ENCODE measurements around the gene PABPC1L. TPM values are rescaled to one million over a fixed set of nuclear protein-coding genes. Genes with fewer than 3 reads are reported as not detected.

PABPC1L gene
- total and polyA plus RNA-seq, 2 of the 13 experiments (the other 11 are each of a cell fraction or from before 2014, with no cell fraction given), result 30.8 to 252 TPM

DNA sequence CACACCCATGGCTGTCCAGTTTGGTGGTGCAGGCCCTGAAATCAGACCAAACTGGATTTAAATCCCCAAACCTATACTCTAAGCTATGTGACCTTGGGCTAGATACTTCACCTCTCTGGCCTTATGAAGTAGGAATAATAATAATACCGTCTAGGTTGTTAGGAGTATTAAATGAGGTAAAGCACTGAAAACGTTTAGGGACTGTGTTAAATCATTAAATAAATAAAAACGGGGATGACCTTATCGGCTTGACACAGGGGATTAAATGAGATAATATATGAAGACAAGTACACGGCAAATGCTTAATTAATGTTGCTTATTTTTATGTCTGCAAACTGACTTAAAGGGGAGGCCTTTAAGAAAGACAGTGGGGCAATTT, 55.8 kb downstream of the PABPC1L start:
- TSS peak; percentile 98 for BruUV-seq (replicated peaks)
- peak overlapping the region; percentile 81 for H3K27ac ChIP-seq (ENCODE audit: extremely low read length, insufficient read depth, low read length)
- H4K20me1 ChIP-seq (ENCODE audit: insufficient read depth, low read length), result no peaks in the 10 kb centered on the region
- POLR2A ChIA-PET, result interaction anchor here (0.7 to 2.4 kb wide), 3 partner anchors 18 to 80 kb away, joined by 3 to 8 read pairs (median 5); partner anchors contain the start of genes PABPC1L and YWHAB
- no peaks in the 10 kb centered on the region for H3K36me3 ChIP-seq (replicated peaks in 1 of 2; ENCODE audit: control insufficient read depth in 1 of 2, insufficient read depth in 2 of 2, low read length in 2 of 2)
- intact Hi-C loops (cut with micrococcal nuclease; ENCODE audit: unreplicated experiment), result loop anchor here (2.0 kb wide), 2 partner anchors 55 to 81 kb away; partner anchors contain the start of genes PABPC1L and YWHAB
- H3K79me2 ChIP-seq (ENCODE audit: insufficient read depth, low read length), result peaks cover 40% of the 10 kb centered on the region
- WGBS (ENCODE audit: low lambda C conversion rate), result 6% methylated on average over 5 of the region's 5 CpGs
- H3K4me1 ChIP-seq (ENCODE audit: insufficient read depth, low read length), result peaks cover 69% of the 10 kb centered on the region
- DNase-seq (ENCODE audit: low spot score), result no peak
- peak overlapping the region; percentile 16 for H2AFZ ChIP-seq (ENCODE audit: low read length)
- no peak for ATAC-seq
- in situ Hi-C loops (cut with HindIII; ENCODE audit: extremely low pct_ligation_motif_present, low pct_unique_long_range_greater_than_20kb), result no loop called here
- CTCF ChIA-PET (ENCODE audit: low intra/inter-chr PET ratio, low total read pairs), result interaction anchor here (1.3 kb wide), 1 partner anchor 24 kb away, joined by 3 read pairs; no protein-coding TSS in a partner anchor
- H3K9me3 ChIP-seq (ENCODE audit: low read length), result no peaks in the 10 kb centered on the region
- H3K9ac ChIP-seq (ENCODE audit: insufficient read depth, low read depth, low read length), result peak overlapping the region; percentile 83
- peak overlapping the region; percentile 98 for H3K4me2 ChIP-seq (ENCODE audit: low read depth, low read length)
- H3K27me3 ChIP-seq (ENCODE audit: control insufficient read depth in 1 of 2, insufficient read depth in 2 of 2, low read length in 2 of 2), result peaks cover 0 to 4% of the 10 kb centered on the region in 2 experiments; a peak in 1 of 5 replicates
- no peak for FAIRE-seq
- peak overlapping the region; percentile 83 to 100 (median 87) for H3K4me3 ChIP-seq (replicated peaks in 1 of 3; ENCODE audit: insufficient read depth in 1 of 3, low read depth in 2 of 3, low read length in 3 of 3)
- TF ChIP-seq CHD4 (IDR thresholded peaks at IDR 0.05; ENCODE audit: borderline replicate concordance, low read length) (peak; percentile 91), REPIN1 (CRISPR knock-in tag; IDR thresholded peaks at IDR 0.05; ENCODE audit: borderline replicate concordance, low read depth) (peak; percentile 90), ADNP (CRISPR knock-in tag; IDR thresholded peaks at IDR 0.05) (0 out of 2 replicates have a peak, but pooled peaks have one; percentile 51), TBL1XR1 (IDR thresholded peaks at IDR 0.05; ENCODE audit: borderline replicate concordance, low read length, partially characterized antibody) (no peak), ZNF383 (CRISPR knock-in tag; IDR thresholded peaks at IDR 0.05; ENCODE audit: borderline replicate concordance) (0 out of 2 replicates have a peak, but pooled peaks have one; percentile 8), KDM1A (CRISPR knock-in tag; IDR thresholded peaks at IDR 0.05) (peak; percentile 74; the same call in 1 of the 2 replicates), NR2F1 (CRISPR knock-in tag; IDR thresholded peaks at IDR 0.05) (0 out of 4 replicates have a peak, but pooled peaks of 1 of the 2 experiments have one; percentile 18), ZBTB8A (CRISPR knock-in tag; IDR thresholded peaks at IDR 0.05; ENCODE audit: borderline replicate concordance, low read depth) (0 out of 2 replicates have a peak, but pooled peaks have one; percentile 4), MYC (CRISPR knock-in tag; IDR thresholded peaks at IDR 0.05; ENCODE audit: borderline replicate concordance) (no peak), PAX8 (CRISPR knock-in tag; IDR thresholded peaks at IDR 0.05; ENCODE audit: borderline replicate concordance) (0 out of 2 replicates have a peak, but pooled peaks have one; percentile 3), ZBTB7B (CRISPR knock-in tag; IDR thresholded peaks at IDR 0.05) (peak; percentile 4; the same call in 1 of the 2 replicates), KDM4B (CRISPR knock-in tag; IDR thresholded peaks at IDR 0.05) (no peak), PRMT3 (CRISPR knock-in tag; IDR thresholded peaks at IDR 0.05; ENCODE audit: borderline replicate concordance, low read depth) (0 out of 2 replicates have a peak, but pooled peaks have one; percentile 23)
- TF ChIP-seq, protein P1, sequence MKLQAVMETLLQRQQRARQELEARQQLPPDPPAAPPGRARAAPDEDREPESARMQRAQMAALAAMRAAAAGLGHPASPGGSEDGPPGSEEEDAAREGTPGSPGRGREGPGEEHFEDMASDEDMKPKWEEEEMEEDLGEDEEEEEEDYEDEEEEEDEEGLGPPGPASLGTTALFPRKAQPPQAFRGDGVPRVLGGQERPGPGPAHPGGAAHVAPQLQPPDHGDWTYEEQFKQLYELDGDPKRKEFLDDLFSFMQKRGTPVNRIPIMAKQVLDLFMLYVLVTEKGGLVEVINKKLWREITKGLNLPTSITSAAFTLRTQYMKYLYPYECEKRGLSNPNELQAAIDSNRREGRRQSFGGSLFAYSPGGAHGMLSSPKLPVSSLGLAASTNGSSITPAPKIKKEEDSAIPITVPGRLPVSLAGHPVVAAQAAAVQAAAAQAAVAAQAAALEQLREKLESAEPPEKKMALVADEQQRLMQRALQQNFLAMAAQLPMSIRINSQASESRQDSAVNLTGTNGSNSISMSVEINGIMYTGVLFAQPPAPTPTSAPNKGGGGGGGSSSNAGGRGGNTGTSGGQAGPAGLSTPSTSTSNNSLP (IDR thresholded peaks at IDR 0.05; ENCODE audit: low read depth, low read length), result peak; percentile 5; the same call in 1 of the 2 replicates
- TF ChIP-seq, protein P2, sequence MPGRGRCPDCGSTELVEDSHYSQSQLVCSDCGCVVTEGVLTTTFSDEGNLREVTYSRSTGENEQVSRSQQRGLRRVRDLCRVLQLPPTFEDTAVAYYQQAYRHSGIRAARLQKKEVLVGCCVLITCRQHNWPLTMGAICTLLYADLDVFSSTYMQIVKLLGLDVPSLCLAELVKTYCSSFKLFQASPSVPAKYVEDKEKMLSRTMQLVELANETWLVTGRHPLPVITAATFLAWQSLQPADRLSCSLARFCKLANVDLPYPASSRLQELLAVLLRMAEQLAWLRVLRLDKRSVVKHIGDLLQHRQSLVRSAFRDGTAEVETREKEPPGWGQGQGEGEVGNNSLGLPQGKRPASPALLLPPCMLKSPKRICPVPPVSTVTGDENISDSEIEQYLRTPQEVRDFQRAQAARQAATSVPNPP (CRISPR knock-in tag; IDR thresholded peaks at IDR 0.05), result no peak
- TF ChIP-seq, protein P3, sequence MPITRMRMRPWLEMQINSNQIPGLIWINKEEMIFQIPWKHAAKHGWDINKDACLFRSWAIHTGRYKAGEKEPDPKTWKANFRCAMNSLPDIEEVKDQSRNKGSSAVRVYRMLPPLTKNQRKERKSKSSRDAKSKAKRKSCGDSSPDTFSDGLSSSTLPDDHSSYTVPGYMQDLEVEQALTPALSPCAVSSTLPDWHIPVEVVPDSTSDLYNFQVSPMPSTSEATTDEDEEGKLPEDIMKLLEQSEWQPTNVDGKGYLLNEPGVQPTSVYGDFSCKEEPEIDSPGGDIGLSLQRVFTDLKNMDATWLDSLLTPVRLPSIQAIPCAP (CRISPR knock-in tag; IDR thresholded peaks at IDR 0.05; ENCODE audit: low read depth), result 0 out of 2 replicates have a peak, but pooled peaks have one; percentile 17
- TF ChIP-seq, protein P4, sequence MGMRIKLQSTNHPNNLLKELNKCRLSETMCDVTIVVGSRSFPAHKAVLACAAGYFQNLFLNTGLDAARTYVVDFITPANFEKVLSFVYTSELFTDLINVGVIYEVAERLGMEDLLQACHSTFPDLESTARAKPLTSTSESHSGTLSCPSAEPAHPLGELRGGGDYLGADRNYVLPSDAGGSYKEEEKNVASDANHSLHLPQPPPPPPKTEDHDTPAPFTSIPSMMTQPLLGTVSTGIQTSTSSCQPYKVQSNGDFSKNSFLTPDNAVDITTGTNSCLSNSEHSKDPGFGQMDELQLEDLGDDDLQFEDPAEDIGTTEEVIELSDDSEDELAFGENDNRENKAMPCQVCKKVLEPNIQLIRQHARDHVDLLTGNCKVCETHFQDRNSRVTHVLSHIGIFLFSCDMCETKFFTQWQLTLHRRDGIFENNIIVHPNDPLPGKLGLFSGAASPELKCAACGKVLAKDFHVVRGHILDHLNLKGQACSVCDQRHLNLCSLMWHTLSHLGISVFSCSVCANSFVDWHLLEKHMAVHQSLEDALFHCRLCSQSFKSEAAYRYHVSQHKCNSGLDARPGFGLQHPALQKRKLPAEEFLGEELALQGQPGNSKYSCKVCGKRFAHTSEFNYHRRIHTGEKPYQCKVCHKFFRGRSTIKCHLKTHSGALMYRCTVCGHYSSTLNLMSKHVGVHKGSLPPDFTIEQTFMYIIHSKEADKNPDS (CRISPR knock-in tag; IDR thresholded peaks at IDR 0.05), result 0 out of 2 replicates have a peak, but pooled peaks have one; percentile 19

Data from HepG2 (cell line).